ENCODE measurements around the gene GRK5. TPM values are rescaled to one million over a fixed set of nuclear protein-coding genes. Genes with fewer than 3 reads are reported as not detected.

Gene GRK5
- total RNA-seq, 1 donor from 2014 or later: 77.6 TPM

DNA sequence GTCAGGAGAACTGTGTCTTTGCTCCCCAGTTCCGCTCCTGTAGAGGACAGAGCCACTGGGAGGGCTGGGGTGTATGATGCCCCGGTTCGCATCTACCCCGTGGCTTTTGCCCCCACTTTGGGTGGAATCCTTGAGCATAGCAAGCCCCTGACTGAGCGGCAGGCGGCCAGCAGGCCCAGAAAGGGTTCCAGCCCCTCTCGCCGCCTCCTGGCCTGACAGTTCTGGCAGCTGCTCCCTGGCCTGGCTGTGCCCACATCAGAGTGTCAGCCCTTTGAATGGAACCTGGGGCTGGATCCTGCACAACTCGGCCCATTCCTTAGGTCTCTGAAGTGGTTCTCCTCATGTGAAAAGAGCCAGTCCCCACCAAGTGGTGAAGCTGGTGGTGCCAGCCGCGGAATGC lies 106.7 kb downstream of the GRK5 start:
- Mint-ChIP-seq H3K9me3 (ENCODE audit: unreplicated experiment) (peaks cover 12% of the 10 kb centered on the region), H3K4me1 (ENCODE audit: low read depth, unreplicated experiment) (peaks cover 60% of the 10 kb centered on the region), H3K27ac (ENCODE audit: unreplicated experiment) (no peak overlapping the region), H3K4me3 (ENCODE audit: unreplicated experiment) (no peak overlapping the region), H3K36me3 (ENCODE audit: unreplicated experiment) (no peaks in the 10 kb centered on the region), H3K27me3 (ENCODE audit: unreplicated experiment) (peaks cover 20% of the 10 kb centered on the region)
- DNase-seq: no peak
- TF ChIP-seq, protein P1, sequence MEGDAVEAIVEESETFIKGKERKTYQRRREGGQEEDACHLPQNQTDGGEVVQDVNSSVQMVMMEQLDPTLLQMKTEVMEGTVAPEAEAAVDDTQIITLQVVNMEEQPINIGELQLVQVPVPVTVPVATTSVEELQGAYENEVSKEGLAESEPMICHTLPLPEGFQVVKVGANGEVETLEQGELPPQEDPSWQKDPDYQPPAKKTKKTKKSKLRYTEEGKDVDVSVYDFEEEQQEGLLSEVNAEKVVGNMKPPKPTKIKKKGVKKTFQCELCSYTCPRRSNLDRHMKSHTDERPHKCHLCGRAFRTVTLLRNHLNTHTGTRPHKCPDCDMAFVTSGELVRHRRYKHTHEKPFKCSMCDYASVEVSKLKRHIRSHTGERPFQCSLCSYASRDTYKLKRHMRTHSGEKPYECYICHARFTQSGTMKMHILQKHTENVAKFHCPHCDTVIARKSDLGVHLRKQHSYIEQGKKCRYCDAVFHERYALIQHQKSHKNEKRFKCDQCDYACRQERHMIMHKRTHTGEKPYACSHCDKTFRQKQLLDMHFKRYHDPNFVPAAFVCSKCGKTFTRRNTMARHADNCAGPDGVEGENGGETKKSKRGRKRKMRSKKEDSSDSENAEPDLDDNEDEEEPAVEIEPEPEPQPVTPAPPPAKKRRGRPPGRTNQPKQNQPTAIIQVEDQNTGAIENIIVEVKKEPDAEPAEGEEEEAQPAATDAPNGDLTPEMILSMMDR (IDR thresholded peaks at IDR 0.05; ENCODE audit: partially characterized antibody, unreplicated experiment): no peak

GRCh38 chr10:119314486-119314885 lies 107.1 kb downstream of the GRK5 start:
- Mint-ChIP-seq H3K27me3 (ENCODE audit: unreplicated experiment) (peaks cover 20% of the 10 kb centered on the region), H3K4me1 (ENCODE audit: low read depth, unreplicated experiment) (peaks cover 65% of the 10 kb centered on the region), H3K4me3 (ENCODE audit: unreplicated experiment) (no peak overlapping the region), H3K27ac (ENCODE audit: unreplicated experiment) (no peak overlapping the region), H3K36me3 (ENCODE audit: unreplicated experiment) (no peaks in the 10 kb centered on the region), H3K9me3 (ENCODE audit: unreplicated experiment) (peaks cover 14% of the 10 kb centered on the region)
- no peak for DNase-seq
- TF ChIP-seq, protein P1 (IDR thresholded peaks at IDR 0.05; ENCODE audit: partially characterized antibody, unreplicated experiment): no peak

DNA sequence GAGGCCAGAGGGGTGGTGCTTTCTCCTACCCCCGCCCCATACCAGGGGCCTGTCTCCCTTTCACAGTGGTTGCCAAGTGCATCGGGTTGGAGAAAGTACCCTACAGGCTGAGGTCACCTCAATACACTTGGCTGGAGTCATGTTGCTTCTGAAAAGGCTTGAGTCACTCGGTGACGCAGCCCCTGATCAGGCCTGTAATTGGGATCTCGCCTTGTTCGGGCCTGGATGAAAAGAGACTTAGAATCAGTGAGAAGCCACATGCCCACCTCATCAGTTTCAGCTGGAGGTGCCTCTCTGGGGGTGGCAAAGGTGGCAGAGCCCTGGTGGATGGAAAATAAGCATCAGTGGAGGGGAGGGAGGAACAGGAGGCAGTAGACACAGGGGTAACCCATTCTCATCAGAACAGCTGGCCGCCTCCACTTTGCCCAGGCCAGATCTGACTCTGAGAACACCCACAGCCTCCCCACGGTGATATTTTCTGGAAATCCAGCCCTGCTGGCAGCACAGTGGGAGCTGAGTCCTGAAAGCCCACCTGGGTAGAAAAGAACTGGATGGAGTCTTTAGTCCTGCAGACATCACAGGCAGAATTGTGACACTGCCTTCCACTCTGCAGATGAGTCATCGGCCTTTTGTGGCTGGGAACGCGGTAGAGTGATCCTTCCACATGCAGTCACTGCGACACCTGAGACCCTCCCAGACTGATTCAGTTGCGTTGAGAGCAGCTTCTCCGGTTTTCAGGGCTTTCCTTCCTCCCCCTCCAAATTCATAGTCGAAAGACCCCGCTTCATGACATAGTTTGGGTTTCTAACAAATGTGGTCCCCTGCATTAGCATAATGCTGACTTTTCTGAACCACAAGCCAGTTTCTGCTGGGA lies 108.0 kb downstream of the GRK5 start:
- Mint-ChIP-seq H3K27ac (ENCODE audit: unreplicated experiment) (peak overlapping the region; percentile 88), H3K9me3 (ENCODE audit: unreplicated experiment) (peaks cover 20% of the 10 kb centered on the region), H3K27me3 (ENCODE audit: unreplicated experiment) (peaks cover 20% of the 10 kb centered on the region), H3K36me3 (ENCODE audit: unreplicated experiment) (no peaks in the 10 kb centered on the region), H3K4me3 (ENCODE audit: unreplicated experiment) (peak overlapping the region; percentile 68), H3K4me1 (ENCODE audit: low read depth, unreplicated experiment) (peaks cover 69% of the 10 kb centered on the region)
- TF ChIP-seq, protein P1 (IDR thresholded peaks at IDR 0.05; ENCODE audit: partially characterized antibody, unreplicated experiment): no peak
- DNase-seq: peak; percentile 44

DNA sequence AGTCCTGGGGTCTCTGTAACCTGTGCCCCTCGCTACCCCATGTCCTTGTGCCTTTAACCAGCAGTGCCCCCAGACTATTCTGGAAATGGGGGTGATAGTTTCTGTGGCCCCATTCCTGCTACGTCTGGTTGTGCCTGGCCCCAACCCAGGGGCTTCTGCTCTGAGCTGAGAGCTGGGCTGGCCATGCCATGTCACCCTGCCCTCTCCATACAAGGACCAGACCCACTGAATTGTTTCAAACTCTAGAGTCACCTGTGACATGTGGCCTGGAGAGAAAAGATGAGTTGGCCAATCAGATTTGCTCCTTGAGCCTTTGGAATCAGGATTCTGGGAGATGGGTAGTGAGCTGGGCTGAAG lies 108.6 kb downstream of the GRK5 start:
- no peak for DNase-seq
- H3K4me1 Mint-ChIP-seq (ENCODE audit: low read depth, unreplicated experiment): peaks cover 65% of the 10 kb centered on the region
- peaks cover 2% of the 10 kb centered on the region for H3K36me3 Mint-ChIP-seq (ENCODE audit: unreplicated experiment)
- peak overlapping the region; percentile 88 for H3K27ac Mint-ChIP-seq (ENCODE audit: unreplicated experiment)
- H3K9me3 Mint-ChIP-seq (ENCODE audit: unreplicated experiment): peaks cover 22% of the 10 kb centered on the region
- H3K4me3 Mint-ChIP-seq (ENCODE audit: unreplicated experiment): no peak overlapping the region
- TF ChIP-seq, protein P1 (IDR thresholded peaks at IDR 0.05; ENCODE audit: partially characterized antibody, unreplicated experiment): no peak
- peaks cover 20% of the 10 kb centered on the region for H3K27me3 Mint-ChIP-seq (ENCODE audit: unreplicated experiment)

- no peak for DNase-seq
- peaks cover 17% of the 10 kb centered on the region for H3K27me3 Mint-ChIP-seq (ENCODE audit: unreplicated experiment)
- peaks cover 22% of the 10 kb centered on the region for H3K9me3 Mint-ChIP-seq (ENCODE audit: unreplicated experiment)
- TF ChIP-seq, protein P1 (IDR thresholded peaks at IDR 0.05; ENCODE audit: partially characterized antibody, unreplicated experiment): no peak
- peaks cover 8% of the 10 kb centered on the region for H3K36me3 Mint-ChIP-seq (ENCODE audit: unreplicated experiment)
- H3K27ac Mint-ChIP-seq (ENCODE audit: unreplicated experiment): peak overlapping the region; percentile 92
- peak overlapping the region; percentile 47 for H3K4me3 Mint-ChIP-seq (ENCODE audit: unreplicated experiment)
- peaks cover 64% of the 10 kb centered on the region for H3K4me1 Mint-ChIP-seq (ENCODE audit: low read depth, unreplicated experiment)
Observed at GRCh38 chr10:119316729-119317097, 109.3 kb downstream of the GRK5 start.

Measured in glutamatergic neuron (in vitro differentiated cells).